HepG2 (cell line): ENCODE data around the gene HOXC5. TPM values are rescaled to one million over a fixed set of nuclear protein-coding genes. Genes with fewer than 3 reads are reported as not detected.

Source experiments
- ATAC-seq: fragments of 200-7000 bp; cut with Tn5 transposase; 3 replicates; pipeline ENCODE4 v1.9.1; 2020; ENCODE audit warnings: mild to moderate bottlenecking, moderate library complexity
- BruUV-seq: library from RNA; stranded (reverse); fragments of 400-500 nt; replicated peaks from 2 replicates; lab custom pipeline; 2021; lab: Mats Ljungman, UMichigan
- CTCF ChIA-PET: fragments of 300-600 bp; formaldehyde crosslinking; extraction: SDS; loops from one replicate; lab custom pipeline; 2021; ENCODE audit warnings: low total read pairs, inconsistent platforms, low intra/inter-chr PET ratio; lab: Yijun Ruan, JAX
- POLR2A ChIA-PET: fragments of 350-600 bp; sonication (Branson Sonifier 250); formaldehyde crosslinking; loops from one replicate; lab custom pipeline; 2020; ENCODE audit warnings: antibody characterized with exemption, inconsistent platforms; lab: Yijun Ruan, JAX
- DNase-seq: peaks from one replicate; pipeline ENCODE4 v3.0.0-alpha.2; 2015; ENCODE audit warnings: low spot score
- FAIRE-seq: peaks from 3 replicates; lab custom pipeline; 2011; peaks lifted over from hg19 to GRCh38; lab: Jason Lieb, UNC
- H2AFZ ChIP-seq: one replicate; pipeline ENCODE4 v1.6.1; 2011; ENCODE audit warnings: low read length, inconsistent platforms
- H3K27ac ChIP-seq: fragments of 300-600 bp; 3 replicates; pipeline ENCODE4 v1.8.0; 2011; ENCODE audit warnings: mixed run types, mild to moderate bottlenecking, mixed read lengths, low read length, inconsistent platforms; ENCODE audit not compliant: insufficient read depth; ENCODE audit errors: extremely low read length
- H3K27me3 ChIP-seq, 2 experiments: fragments of 200-600 bp in 1 of 2; 2 replicates in 1 of 2; 3 replicates in 1 of 2; pipeline versions ENCODE4 v1.6.0 to v1.8.0; 2011; ENCODE audit warnings: low read length in 2 of 2, mild to moderate bottlenecking in 2 of 2, moderate library complexity in 2 of 2, inconsistent platforms in 1 of 2; ENCODE audit not compliant: insufficient read depth in 2 of 2, control insufficient read depth in 1 of 2
- H3K36me3 ChIP-seq, 2 experiments: fragments of 200-600 bp in 1 of 2; replicated peaks in 1 of 2; 2 replicates in 1 of 2; 3 replicates in 1 of 2; pipeline versions ENCODE4 v1.5.1 to v1.8.0; 2011; ENCODE audit warnings: low read length in 2 of 2, inconsistent platforms in 1 of 2; ENCODE audit not compliant: insufficient read depth in 2 of 2, control insufficient read depth in 1 of 2
- H3K4me1 ChIP-seq: 2 replicates; pipeline ENCODE4 v1.5.1; 2012; ENCODE audit warnings: low read length, inconsistent platforms; ENCODE audit not compliant: insufficient read depth
- H3K4me2 ChIP-seq: 2 replicates; pipeline ENCODE4 v1.6.0; 2011; ENCODE audit warnings: low read depth, low read length, inconsistent platforms
- H3K4me3 ChIP-seq, 3 experiments: fragments of 200-600 bp in 1 of 3; sonication (generic), shearing (Covaris generic) in 1 of 3; replicated peaks in 1 of 3; 2 replicates each; pipeline ENCODE4 v1.5.1; 2011 to 2016; ENCODE audit warnings: low read length in 3 of 3, inconsistent platforms in 2 of 3, low read depth in 2 of 3, mild to moderate bottlenecking in 2 of 3, control low read depth in 1 of 3, mixed read lengths in 1 of 3; ENCODE audit not compliant: insufficient read depth in 1 of 3
- H3K79me2 ChIP-seq: one replicate; pipeline ENCODE4 v1.6.1; 2011; ENCODE audit warnings: low read length, inconsistent platforms; ENCODE audit not compliant: insufficient read depth
- H3K9ac ChIP-seq: 2 replicates; pipeline ENCODE4 v1.6.0; 2011; ENCODE audit warnings: mild to moderate bottlenecking, low read depth, low read length, inconsistent platforms; ENCODE audit not compliant: insufficient read depth
- H3K9me3 ChIP-seq: 2 replicates; pipeline ENCODE4 v1.5.1; 2012; ENCODE audit warnings: mild to moderate bottlenecking, low read length
- H4K20me1 ChIP-seq: 2 replicates; pipeline ENCODE4 v1.6.0; 2011; ENCODE audit warnings: inconsistent platforms, mild to moderate bottlenecking, low read length, moderate library complexity; ENCODE audit not compliant: insufficient read depth
- GATAD1 ChIP-seq: IDR thresholded peaks from 2 replicates; pipeline ENCODE4 v1.6.1; 2016; ENCODE audit warnings: missing genetic modification reagents, missing compliant biosample characterization
- RFX1 ChIP-seq: fragments of 450-650 bp; IDR thresholded peaks from 2 replicates; pipeline ENCODE4 v1.6.1; 2017
- WGBS: methylation state at CpG from one replicate; pipeline ENCODE4 v1.1.6; 2017; ENCODE audit warnings: low lambda C conversion rate; 5-methylcytosine and 5-hydroxymethylcytosine counted together
- in situ Hi-C: cut with HindIII; loops from 2 replicates; pipeline ENCODE4 v1.10.0; 2017; ENCODE audit warnings: low pct_unique_long_range_greater_than_20kb; ENCODE audit not compliant: extremely low pct_ligation_motif_present
- intact Hi-C: fragments of 100-400 bp; cut with micrococcal nuclease; formaldehyde crosslinking; loops from one replicate; pipeline ENCODE4 v1.10.0; 2022; ENCODE audit not compliant: unreplicated experiment
- polyA plus RNA-seq, 8 experiments: library from polyadenylated mRNA; depleted of rRNA in 3 of 8; stranded (reverse) in 7 of 8; unstranded in 1 of 8; fragments of >200 nt; fragmentation: Illumina TruSeq in 4 of 8; extraction: Trizol in 4 of 8; gene quantifications; 2 replicates each; pipeline versions ENCODE4 v1.2.1 to v1.2.3, GENCODE V29; 2011 to 2016; ENCODE audit warnings: low read depth in 4 of 8, missing spikeins in 1 of 8, mixed read lengths in 1 of 8; ENCODE audit not compliant: insufficient read depth in 1 of 8
- total RNA-seq, 5 experiments: library from RNA; depleted of rRNA; stranded (reverse); fragments of >200 nt; fragmentation: Illumina TruSeq; extraction: Trizol; gene quantifications; 2 replicates each; pipeline ENCODE4 v1.2.3, GENCODE V29; 2016; ENCODE audit warnings: low read depth in 1 of 5
- TF ChIP-seq, protein P1 (sequence below): sonication (generic); formaldehyde crosslinking; IDR thresholded peaks from 2 replicates; pipeline ENCODE4 v1.5.0; 2020; ENCODE audit warnings: mild to moderate bottlenecking, missing genetic modification reagents
- TF ChIP-seq, protein P2 (sequence below): sonication (generic); formaldehyde crosslinking; IDR thresholded peaks from 2 replicates; pipeline ENCODE4 v1.8.0; 2022; ENCODE audit warnings: low read depth, missing genetic modification reagents
- TF ChIP-seq, protein P3 (sequence below): sonication (generic); formaldehyde crosslinking; IDR thresholded peaks from 2 replicates; pipeline ENCODE4 v1.5.1; 2020; ENCODE audit warnings: mild to moderate bottlenecking, missing genetic modification reagents

Gene HOXC5
- total and polyA plus RNA-seq, 2 of the 13 experiments (the other 11 are each of a cell fraction or from before 2014, with no cell fraction given) = not detected

DNA sequence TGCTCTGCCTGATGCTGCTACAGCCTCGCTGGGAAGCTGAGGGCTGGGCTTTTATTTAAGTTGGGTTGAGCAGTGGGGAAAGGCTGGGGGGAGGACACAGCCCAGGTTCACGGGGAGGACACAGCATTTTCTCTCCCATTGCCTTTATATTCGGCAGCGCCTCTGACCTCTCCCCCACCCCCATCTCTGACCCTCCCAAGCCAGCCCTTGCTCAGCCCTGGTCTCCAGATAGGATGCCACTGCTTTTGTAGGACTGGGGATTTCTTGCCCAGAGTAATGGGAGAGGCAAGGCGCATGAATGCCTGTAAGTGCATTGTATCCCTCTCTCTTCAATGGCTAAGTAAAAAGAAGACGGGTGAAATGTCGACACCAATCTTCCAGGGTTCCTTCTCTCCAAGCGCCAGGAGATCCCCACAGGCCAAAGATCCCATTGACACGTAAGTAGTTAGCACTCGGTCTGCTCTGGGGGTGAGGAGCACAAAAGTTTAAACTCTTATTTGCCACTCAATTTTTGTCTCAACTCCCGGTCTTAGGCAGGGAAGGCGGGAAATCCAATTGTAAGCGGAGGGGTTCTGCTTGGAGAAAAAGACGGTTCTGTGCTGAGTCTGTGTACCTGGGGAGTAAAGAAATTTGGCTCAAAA, 25.4 kb downstream of the HOXC5 start:
- POLR2A ChIA-PET = no interaction called here
- no peaks in the 10 kb centered on the region for H3K36me3 ChIP-seq
- no peak for ATAC-seq
- in situ Hi-C loops = no loop called here
- H3K9ac ChIP-seq = no peak overlapping the region
- no peaks in the 10 kb centered on the region for H4K20me1 ChIP-seq
- H3K27me3 ChIP-seq = peaks cover 3 to 40% of the 10 kb centered on the region in 2 experiments; a peak in 4 of 5 replicates
- no peaks in the 10 kb centered on the region for H3K4me1 ChIP-seq
- H3K9me3 ChIP-seq = no peaks in the 10 kb centered on the region
- no peak for TF ChIP-seq RFX1
- TF ChIP-seq, all 625 proteins: peak for 0
- H3K4me2 ChIP-seq = no peak overlapping the region
- no peak overlapping the region for H3K27ac ChIP-seq
- CTCF ChIA-PET = no interaction called here
- intact Hi-C loops = no loop called here
- no peak overlapping the region for H3K4me3 ChIP-seq
- 26% methylated on average over 14 of the region's 14 CpGs for WGBS
- H2AFZ ChIP-seq = no peak overlapping the region
- no peaks in the 10 kb centered on the region for H3K79me2 ChIP-seq
- no TSS peak for BruUV-seq
- FAIRE-seq (no peak), DNase-seq (no peak)

DNA sequence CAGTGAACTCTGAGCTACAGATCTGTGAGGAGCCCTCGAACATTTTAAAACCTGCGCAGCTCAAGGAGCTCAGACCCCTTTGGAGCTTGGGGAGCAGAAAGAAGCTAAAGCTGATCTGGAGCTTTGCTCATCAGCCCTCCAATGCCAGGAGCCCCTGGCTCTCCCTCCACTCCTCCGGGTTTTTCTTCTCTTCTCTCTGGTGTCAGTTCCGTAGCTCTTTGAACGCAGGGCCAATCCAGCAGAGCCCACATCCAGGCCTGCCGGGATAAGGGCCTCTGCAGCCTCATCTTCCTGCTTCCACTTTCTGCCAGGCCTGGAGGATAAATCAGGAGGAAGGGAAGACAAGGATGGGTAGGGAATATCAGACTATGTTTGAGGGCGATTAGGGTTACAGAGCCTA, 26.8 kb downstream of the HOXC5 start:
- ChIA-PET CTCF (no interaction called here), POLR2A (no interaction called here)
- intact Hi-C loops (no loop called here), in situ Hi-C loops (no loop called here)
- BruUV-seq = no TSS peak
- Histone ChIP-seq H3K79me2 (no peaks in the 10 kb centered on the region), H3K27ac (no peak overlapping the region), H3K4me2 (no peak overlapping the region), H3K27me3 (peaks cover 1 to 29% of the 10 kb centered on the region in 2 experiments; a peak in 4 of 5 replicates), H4K20me1 (no peaks in the 10 kb centered on the region), H3K9ac (no peak overlapping the region), H3K4me1 (no peaks in the 10 kb centered on the region), H3K36me3 (no peaks in the 10 kb centered on the region), H2AFZ (no peak overlapping the region), H3K9me3 (no peaks in the 10 kb centered on the region), H3K4me3 (no peak overlapping the region)
- no peak for DNase-seq
- no peak for TF ChIP-seq GATAD1 (CRISPR knock-in tag)
- TF ChIP-seq, protein P1, sequence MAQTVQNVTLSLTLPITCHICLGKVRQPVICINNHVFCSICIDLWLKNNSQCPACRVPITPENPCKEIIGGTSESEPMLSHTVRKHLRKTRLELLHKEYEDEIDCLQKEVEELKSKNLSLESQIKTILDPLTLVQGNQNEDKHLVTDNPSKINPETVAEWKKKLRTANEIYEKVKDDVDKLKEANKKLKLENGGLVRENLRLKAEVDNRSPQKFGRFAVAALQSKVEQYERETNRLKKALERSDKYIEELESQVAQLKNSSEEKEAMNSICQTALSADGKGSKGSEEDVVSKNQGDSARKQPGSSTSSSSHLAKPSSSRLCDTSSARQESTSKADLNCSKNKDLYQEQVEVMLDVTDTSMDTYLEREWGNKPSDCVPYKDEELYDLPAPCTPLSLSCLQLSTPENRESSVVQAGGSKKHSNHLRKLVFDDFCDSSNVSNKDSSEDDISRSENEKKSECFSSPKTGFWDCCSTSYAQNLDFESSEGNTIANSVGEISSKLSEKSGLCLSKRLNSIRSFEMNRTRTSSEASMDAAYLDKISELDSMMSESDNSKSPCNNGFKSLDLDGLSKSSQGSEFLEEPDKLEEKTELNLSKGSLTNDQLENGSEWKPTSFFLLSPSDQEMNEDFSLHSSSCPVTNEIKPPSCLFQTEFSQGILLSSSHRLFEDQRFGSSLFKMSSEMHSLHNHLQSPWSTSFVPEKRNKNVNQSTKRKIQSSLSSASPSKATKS (CRISPR knock-in tag) = no peak
- TF ChIP-seq, protein P2, sequence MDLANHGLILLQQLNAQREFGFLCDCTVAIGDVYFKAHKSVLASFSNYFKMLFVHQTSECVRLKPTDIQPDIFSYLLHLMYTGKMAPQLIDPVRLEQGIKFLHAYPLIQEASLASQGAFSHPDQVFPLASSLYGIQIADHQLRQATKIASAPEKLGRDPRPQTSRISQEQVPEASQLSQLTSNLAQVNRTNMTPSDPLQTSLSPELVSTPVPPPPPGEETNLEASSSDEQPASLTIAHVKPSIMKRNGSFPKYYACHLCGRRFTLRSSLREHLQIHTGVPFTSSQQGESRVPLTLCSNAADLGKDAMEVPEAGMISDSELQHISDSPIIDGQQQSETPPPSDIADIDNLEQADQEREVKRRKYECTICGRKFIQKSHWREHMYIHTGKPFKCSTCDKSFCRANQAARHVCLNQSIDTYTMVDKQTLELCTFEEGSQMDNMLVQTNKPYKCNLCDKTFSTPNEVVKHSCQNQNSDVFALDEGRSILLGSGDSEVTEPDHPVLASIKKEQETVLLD (CRISPR knock-in tag) = no peak
- TF ChIP-seq, protein P3, sequence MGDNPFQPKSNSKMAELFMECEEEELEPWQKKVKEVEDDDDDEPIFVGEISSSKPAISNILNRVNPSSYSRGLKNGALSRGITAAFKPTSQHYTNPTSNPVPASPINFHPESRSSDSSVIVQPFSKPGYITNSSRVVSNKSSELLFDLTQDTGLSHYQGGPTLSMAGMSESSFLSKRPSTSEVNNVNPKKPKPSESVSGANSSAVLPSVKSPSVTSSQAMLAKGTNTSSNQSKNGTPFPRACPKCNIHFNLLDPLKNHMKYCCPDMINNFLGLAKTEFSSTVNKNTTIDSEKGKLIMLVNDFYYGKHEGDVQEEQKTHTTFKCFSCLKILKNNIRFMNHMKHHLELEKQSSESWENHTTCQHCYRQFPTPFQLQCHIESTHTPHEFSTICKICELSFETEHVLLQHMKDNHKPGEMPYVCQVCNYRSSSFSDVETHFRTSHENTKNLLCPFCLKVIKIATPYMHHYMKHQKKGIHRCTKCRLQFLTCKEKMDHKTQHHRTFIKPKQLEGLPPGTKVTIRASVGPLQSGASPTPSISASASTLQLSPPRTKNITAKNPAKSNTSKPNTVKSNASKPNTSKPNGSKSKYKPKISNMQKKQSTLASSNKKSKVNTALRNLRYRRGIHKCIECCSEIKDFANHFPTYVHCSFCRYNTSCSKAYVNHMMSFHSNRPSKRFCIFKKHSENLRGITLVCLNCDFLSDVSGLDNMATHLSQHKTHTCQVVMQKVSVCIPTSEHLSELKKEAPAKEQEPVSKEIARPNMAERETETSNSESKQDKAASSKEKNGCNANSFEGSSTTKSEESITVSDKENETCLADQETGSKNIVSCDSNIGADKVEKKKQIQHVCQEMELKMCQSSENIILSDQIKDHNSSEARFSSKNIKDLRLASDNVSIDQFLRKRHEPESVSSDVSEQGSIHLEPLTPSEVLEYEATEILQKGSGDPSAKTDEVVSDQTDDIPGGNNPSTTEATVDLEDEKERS (CRISPR knock-in tag) = no peak
- WGBS = 34% methylated on average over 7 of the region's 7 CpGs
- no peak for FAIRE-seq
- ATAC-seq = no peak
